GM13976 (cell line): Measurements from ENCODE around the gene IGSF5.

Source experiments
- DNase-seq: peaks from one replicate; pipeline ENCODE4 v3.0.0; 2012; ENCODE audit warnings: low spot score
- in situ Hi-C: fragments of 300-500 bp; cut with MboI; formaldehyde crosslinking; loops from one replicate; pipeline ENCODE4 v1.12.0; 2022; ENCODE audit warnings: low sequenced_read_pairs, mixed read lengths, inconsistent platforms; ENCODE audit not compliant: unreplicated experiment
- TF ChIP-seq, protein P1 (sequence below): IDR thresholded peaks from 2 replicates; pipeline ENCODE4 v1.5.1; 2012; ENCODE audit warnings: borderline replicate concordance, mild to moderate bottlenecking; ENCODE audit not compliant: insufficient read depth; ENCODE audit errors: extremely low read depth, missing control alignments, control extremely low read depth

The IGSF5 gene

DNA sequence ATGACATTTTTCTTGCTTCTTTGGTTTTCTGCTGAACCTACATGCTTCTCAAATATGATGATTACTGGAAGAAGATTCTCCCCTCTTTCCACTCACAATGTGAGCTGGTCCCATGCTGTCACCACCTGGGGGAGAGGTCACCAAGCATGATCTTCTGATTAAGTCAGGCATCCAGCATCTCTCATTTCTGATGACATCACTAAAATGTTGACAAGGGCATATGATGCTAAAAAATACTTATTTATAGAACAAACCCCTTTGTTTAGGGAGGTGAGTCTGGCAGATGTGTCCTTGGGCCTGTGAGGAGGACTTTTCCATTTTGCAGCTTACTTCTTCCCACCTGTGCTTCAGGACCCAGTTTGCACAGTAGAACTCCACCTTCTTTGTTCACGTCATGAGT is 80.3 kb downstream of the IGSF5 start:
- DNase-seq: no peak
- in situ Hi-C loops: no loop called here
- TF ChIP-seq, protein P1, sequence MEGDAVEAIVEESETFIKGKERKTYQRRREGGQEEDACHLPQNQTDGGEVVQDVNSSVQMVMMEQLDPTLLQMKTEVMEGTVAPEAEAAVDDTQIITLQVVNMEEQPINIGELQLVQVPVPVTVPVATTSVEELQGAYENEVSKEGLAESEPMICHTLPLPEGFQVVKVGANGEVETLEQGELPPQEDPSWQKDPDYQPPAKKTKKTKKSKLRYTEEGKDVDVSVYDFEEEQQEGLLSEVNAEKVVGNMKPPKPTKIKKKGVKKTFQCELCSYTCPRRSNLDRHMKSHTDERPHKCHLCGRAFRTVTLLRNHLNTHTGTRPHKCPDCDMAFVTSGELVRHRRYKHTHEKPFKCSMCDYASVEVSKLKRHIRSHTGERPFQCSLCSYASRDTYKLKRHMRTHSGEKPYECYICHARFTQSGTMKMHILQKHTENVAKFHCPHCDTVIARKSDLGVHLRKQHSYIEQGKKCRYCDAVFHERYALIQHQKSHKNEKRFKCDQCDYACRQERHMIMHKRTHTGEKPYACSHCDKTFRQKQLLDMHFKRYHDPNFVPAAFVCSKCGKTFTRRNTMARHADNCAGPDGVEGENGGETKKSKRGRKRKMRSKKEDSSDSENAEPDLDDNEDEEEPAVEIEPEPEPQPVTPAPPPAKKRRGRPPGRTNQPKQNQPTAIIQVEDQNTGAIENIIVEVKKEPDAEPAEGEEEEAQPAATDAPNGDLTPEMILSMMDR: no peak

DNA sequence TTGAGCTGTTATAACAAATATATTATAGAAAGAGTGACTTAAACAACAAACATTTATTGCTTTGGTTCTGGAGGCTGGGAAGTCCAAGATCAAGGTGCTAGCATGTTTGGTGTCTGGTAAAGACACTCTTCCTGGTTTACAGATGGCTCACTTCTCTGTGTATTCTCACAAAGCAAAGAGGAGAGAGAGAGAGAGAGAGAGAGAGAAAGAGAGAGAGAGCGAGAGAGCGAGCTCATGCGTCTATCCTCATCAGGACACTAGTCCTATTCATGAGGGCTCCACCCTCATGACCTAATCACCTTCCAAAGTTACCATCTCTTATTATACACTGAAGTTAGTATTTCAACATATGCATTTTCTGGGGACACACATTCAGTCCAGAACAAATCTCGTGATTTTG is 89.6 kb downstream of the IGSF5 start:
- in situ Hi-C loops: no loop called here
- TF ChIP-seq, protein P1: no peak

DNA sequence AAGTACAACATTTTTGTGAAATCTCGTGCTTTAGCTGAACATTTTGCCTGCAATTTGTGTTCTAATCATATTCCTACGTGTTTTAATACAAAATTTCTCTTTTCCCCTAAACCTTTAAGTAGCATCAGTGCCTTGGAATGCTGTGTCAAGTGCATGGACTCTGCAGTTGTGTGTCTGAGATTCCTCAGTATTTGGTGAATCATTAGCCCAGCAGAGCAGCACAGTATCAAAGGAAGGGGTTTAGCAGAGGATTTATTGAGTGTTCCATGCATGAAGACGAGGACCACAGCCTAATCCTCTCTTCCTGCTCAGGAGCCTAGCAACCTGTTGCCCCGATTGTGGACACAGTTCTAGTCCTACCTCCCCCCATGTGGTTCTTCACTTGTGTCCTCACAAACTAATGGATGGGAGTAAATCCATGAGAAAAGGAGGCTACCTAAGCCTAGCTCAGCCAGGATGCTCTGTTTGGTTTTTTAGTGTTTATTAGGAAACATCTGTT is 92.9 kb downstream of the IGSF5 start:
- no peak for DNase-seq
- in situ Hi-C loops: no loop called here

More for the DNA sequence above, 89.6 kb downstream of the IGSF5 start:
- DNase-seq: no peak

DNA sequence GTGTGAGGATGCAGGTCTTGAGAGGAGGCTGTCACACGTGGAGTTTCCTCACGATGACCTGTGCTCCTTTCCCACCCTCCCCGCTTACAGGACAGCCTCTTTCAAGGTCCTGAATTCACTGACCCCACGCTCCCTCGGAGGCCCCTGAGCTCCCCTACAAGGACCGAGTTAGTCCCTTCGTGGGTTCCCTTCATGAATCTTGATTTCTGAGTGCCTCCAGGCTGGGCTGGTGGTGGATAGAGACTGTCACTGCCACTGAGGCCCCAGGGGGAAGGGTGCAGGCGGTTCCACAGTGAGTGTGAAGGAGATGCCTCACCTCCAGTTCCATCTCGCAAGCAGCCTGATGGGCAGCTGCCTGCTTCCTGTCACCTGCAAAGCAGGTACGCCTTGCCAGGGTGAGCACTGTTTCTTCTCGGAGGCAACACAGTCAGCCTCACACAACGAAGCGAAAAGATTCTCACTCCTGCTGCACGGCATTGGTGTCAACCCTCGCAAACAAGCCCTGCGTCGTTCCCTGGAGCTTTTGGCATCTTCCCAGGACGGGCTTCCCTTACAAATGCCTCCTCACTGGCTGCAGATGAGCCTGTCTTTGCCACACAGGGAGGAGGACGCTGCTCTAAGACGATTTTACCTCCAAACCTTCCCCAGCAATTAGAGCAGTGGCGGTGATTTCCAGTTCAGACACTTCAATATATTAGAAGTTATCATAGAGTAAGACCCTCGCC is 95.6 kb downstream of the IGSF5 start:
- TF ChIP-seq, protein P1: no peak
- DNase-seq: no peak
- in situ Hi-C loops: no loop called here

More for the DNA sequence above, 92.9 kb downstream of the IGSF5 start:
- TF ChIP-seq, protein P1: no peak

DNA sequence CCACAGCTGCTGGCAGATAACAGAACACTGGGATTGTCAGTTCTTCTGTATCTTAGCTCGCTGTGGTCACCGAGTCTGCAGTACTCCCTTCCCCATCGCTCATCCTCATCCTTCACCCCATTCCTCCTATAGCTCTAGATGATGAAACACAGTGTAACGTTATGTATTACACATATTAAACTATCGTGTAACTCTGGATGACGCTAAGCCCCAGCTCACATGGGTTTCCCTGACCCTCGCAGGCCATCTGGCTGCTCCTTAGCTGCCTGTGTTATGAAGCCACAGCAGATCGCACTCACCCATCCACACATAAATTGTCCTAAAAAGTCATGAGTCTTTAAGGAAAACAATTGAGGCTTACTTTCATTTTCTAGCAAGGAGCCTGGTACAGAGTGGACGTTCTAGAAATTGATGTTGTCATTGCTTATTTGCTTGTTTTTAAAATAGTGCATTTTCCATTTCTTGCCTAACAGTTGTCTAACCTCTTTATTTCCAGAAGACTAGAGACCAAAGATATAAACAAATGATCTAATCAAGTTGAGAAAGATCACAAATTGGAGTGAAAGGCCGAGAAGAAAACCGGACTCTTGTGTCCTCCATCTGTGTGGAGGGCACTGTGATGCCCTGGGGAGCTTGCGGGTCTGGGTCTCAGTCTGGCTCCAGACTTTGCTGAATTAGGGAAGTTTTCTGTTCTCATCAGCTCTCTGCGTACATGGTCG is 97.9 kb downstream of the IGSF5 start:
- DNase-seq: no peak
- in situ Hi-C loops: no loop called here
- TF ChIP-seq, protein P1: no peak

DNA sequence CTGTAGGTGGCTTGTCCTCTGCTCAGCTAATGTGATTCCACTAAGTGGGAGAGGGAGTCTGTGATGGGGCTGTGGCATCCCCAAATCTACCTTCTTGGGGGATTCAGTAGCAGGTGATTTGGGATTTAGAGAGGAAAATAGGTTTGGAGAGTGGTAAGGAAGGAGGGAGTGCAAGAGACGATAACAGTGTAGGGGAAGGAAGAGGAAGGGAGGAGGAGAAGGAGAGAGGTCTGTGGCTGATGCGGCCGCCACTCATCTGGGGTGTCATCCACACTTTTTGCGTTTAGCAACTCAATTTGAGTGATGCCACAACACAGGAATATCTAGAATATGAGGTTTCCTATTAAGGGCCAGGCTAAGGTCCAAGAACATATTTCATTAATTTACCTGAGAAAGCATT is 98.5 kb downstream of the IGSF5 start:
- no peak for DNase-seq
- in situ Hi-C loops: no loop called here
- TF ChIP-seq, protein P1: no peak
